HG02885 (cell line): ENCODE data around the gene PRPF18.

Experiments
- ATAC-seq: cut with Tn5 transposase; IDR thresholded peaks from one replicate; pipeline ENCODE4 v1.9.1; 2021; ENCODE audit warnings: mild to moderate bottlenecking; ENCODE audit not compliant: unreplicated experiment, poor library complexity

The PRPF18 gene

DNA sequence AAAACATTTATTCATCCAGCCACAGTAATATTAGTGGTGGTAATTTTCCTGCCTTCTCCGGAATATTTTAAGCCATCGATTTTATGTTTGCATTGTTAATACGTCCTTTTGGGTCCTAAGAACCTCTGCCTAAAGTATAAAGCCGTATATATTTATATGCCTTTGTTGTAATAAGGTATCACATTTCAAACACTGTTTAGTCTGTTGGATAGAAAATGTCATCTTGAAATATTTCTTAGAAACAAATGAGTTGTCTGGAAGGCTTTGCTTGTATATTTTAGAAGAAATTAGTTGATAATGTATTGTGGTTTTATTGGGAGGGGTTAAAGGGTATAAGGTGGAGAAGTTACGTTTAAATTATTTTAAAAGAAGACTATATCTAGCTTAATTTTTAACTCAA is 11.1 kb downstream of the PRPF18 start:
- no peak for ATAC-seq

- no peak for ATAC-seq
Measured at GRCh38 chr10:13604357-13605040, 17.7 kb downstream of the PRPF18 start.

GRCh38 chr10:13608246-13608853 is 21.6 kb downstream of the PRPF18 start:
- ATAC-seq, result no peak

DNA sequence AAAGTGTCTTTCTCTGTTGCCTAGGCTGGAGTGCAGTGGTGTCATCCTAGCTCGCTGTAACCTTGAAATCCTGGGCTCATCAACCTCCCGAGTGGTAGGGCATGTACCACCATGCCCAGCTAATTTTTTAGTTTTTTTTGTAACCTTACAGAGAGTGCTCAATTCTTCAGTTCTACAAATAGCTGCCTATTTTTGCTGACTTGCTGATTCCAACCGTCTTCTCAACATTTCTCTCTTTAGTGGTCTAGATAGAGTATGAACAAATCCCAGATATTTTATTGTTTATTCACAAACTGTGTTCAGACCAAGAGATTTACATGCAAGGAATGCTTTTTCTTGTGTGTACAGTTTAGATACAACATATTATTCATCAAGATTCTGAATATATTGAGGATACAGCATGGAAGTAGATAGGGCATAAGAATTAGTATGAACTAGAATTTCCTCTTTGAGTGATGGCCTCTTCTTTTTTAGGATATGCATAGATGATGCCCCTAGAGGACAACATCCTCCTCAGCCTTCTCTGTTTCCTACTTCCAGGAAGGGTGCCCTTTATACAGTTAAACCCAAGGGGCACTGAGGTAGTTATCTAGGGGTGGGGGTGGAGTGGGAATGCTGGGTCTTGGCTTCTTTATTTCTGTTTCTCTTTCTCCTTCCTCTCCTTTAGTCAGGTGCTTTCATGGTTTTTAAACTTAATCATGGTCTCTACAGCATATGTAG is 26.0 kb downstream of the PRPF18 start:
- ATAC-seq, result no peak

- no peak for ATAC-seq
Measured at GRCh38 chr10:13613519-13613918, 26.8 kb downstream of the PRPF18 start.

- no peak for ATAC-seq
Measured at GRCh38 chr10:13614530-13615332, 28.0 kb downstream of the PRPF18 start.

GRCh38 chr10:13615650-13616300 is 29.0 kb downstream of the PRPF18 start:
- ATAC-seq, result no peak

DNA sequence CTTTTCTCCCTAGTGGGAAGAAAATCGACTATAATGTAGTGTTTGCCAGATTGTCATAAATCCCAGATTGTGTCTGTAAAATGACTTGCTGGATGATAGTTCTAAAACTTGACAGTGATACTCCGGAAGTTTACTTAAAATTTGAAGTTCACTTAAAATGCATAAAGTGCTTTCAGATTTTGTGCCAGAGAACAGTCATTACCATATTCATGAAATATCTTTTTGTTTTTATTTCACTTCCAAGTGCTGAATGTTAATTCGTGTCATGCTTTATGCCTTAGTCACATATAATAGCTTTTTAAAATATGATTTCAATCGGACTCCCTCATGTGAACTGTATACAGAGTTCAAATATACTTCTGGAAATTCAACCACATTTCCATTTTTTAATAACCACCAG is 30.4 kb downstream of the PRPF18 start:
- no peak for ATAC-seq

DNA sequence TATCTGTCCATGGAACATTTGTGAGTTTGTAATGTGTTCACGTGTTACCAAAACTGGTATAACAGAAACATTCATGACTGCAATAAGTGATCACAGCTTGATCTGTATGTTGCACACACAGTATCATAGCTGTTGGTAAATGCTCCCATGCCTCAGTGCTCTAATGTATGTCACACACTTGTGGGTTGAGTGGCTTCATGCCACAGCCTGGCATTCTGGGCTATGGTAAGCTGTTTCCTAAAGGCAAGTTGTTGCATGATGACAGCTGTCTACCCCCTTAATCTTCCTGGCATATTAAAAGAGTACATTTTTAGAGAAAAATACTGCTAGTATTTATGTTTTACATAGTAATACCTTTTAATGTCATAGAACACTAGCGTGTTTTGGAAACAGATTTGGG is 35.2 kb downstream of the PRPF18 start:
- no peak for ATAC-seq

DNA sequence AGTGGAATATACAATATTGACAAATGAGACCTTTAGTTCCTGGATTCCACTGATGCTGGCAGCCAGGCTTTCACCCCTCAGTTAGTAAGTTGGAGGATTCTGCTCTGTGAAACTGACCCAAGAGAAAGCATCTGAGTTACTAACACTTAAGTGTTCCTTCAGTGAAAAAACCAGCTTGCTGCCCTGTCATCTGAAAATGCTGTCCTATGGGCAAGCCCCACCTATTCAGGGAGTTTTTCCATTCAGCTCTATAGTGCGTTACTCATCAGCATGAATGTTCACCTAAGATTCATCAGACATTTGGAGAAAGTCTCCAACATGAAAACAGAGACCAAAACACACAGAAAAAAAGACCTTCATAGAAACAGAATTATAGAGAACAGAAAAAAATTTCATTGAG is 37.9 kb downstream of the PRPF18 start:
- ATAC-seq, result no peak

DNA sequence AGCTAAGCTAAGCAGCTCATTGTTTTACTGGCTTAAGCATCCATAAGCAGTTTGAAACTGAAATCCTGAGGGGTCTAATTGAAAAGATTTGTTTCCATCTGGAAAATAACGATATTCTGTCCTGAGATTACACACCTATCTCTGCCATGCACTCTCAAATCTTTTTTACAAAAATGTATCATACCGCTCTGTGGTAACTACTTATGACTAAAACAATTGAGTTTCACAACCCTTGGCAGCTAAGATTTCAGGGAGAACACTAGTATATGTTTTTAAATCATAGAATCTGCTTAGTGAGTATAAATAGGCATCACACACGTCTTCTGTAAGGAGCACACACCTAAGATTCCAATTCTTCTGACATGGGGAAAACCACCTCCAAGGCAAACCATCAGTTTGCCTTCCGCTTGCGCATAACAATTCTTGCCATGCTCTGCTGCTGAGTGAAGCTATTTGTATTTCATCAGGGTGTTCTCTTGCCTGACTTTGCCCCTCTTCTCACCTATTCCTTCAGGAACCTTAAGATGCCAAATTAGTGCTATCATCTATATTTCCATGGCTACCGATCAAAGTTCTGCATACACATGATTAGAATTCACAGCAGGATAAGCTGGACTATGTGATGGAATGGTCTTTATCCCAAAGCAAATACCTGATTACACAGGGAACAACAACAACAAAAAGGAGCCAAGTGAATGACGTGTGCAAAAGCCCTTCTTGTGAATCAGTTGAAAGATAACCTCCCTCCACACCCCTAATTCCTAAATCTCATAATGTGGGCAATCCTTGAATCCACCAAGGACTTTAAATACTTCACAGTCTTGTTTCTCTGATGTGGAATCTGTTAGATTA is 40.9 kb downstream of the PRPF18 start:
- ATAC-seq, result no peak

GRCh38 chr10:13628661-13629060 is 41.9 kb downstream of the PRPF18 start:
- ATAC-seq, result no peak

- no peak for ATAC-seq
Measured at GRCh38 chr10:13629116-13629515, 42.4 kb downstream of the PRPF18 start.

GRCh38 chr10:13630231-13630630 is 43.5 kb downstream of the PRPF18 start:
- ATAC-seq, result no peak

DNA sequence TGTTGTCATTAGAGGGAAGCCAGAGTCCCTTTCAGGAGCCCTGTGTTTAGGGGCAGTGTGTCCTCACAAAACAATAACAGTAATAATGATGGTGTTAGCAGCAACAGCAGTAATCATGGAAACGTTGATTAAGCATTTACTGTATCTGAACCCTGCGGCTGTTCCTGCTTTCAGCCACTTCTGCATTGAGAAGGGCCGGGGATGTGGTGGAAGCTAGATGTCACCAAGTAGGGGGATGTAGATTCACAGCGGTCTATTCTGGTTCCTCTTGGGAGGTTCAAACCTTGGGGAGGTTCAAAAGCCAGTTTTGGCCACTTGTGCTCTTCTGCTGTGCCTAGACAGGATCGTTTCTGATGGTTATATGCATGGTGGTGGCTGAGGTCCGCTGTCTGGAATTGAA is 44.8 kb downstream of the PRPF18 start:
- ATAC-seq, result no peak

GRCh38 chr10:13632440-13632839 is 45.7 kb downstream of the PRPF18 start:
- no peak for ATAC-seq

DNA sequence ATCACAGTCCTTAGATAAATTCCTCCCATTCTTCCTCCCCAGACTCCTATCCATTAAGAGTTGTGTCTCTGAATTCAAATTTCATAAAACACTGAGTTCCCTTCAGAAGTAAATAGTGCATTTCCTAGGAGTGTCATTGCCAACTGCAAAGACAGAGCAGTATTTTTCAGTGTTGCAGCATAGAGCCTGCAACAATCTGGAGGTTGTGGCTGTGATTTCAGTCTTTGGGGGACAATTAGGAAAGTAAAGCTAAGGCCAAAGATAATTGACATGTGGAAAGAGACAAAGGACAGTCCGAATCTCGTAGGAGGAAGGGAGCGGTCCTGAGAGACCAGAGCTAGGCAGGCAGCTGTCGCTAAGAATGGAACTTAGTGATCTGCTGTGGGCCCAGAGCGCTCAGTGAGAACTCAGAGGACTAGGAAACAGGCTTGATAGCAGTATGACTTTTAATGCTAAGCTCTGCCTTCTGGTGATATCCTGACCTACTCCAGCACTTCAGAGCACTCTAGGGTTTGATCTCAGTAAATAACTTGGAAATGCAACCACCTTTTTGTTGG is 46.2 kb downstream of the PRPF18 start:
- ATAC-seq, result no peak

GRCh38 chr10:13633689-13634088 is 46.9 kb downstream of the PRPF18 start:
- no peak for ATAC-seq

DNA sequence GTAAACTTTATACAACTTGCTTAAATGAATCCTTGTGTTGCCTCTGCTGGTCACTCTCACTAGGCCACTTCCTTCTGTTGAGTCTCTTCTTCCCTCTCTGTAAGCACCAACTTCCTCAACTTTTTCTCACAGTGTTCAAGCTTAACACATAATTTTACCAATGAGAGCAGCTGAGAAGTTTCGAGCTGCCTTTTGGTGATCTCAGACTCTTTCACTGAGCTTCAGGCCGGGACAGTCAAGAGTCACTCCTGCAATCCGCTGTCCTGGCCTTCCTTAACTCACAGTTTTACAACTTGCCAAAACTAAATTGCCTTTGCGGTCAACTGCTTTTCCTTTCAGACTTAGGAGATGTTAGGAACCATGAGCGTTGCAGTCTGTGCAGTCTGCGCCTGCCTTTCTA is 47.4 kb downstream of the PRPF18 start:
- no peak for ATAC-seq
